HG03439 (cell line): ENCODE data around the gene NPAS3.

Experiments
- ATAC-seq: cut with Tn5 transposase; IDR thresholded peaks from one replicate; pipeline ENCODE4 v1.9.1; 2021; ENCODE audit warnings: mild to moderate bottlenecking, moderate library complexity; ENCODE audit not compliant: unreplicated experiment

Gene NPAS3

DNA sequence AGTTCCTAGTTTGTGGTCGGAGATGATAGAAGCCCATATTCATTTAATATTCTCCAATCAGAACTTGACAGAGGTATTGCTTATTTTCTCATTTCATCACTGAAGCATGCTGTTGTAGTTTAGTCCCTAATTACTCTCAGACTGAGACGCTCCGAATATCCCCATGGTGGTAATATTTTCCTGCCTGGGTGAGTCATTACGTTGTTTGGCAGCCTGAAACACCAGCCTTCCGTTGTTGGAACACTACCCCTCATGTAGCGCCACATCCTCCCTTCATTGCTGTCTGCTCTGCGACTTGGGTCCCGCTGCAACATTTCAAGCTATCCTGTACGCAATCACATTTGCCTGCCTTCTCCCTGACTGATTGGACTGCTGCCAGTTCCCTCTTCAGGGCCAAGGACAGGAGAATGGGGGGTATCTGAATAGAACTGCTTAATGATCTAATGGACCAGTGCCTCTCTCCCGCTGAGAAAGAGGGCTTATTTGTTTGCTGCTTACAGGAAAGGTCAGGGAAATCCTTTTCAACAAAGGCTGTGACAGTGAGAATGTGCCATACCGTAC lies 369.1 kb downstream of the NPAS3 start:
- ATAC-seq = no peak

DNA sequence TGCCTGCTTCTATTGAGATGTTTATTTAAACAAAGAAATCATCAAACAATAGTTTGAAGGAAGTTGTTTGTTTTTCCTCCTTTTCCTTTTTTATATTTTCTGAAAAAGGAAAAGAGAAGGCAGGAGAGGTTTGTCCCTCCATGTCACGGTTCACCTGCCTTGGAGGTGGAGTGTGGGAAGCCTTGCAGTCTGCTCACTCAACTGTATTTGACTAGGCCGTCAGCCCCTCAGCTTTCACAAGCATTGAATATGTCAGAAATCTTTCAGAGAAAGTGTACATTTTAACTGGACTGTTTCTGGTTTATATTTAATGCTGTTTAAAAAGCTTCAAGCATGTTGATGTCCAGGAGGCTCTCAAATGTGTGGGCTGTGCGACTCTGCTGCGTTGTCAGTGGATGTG lies 370.4 kb downstream of the NPAS3 start:
- no peak for ATAC-seq

DNA sequence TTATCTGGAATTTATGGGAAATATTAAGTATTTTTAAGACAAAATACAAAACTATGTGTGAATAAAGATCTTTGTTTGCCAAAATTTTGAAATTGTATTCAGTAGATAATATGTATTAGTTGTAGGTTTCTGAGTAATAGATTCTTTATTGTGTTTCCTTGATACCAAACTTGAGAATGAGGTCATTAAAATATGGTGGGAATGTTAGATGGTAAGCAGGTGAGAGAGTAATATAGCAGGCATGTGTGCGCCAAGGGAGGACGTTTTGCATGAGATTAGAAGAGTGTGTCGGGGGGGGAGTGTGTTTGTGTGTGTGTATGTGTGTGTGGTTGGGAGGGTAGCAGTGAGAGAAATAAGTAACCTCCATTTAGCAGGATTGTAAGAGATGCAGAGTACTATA lies 376.5 kb downstream of the NPAS3 start:
- no peak for ATAC-seq

GRCh38 chr14:33315721-33316120 lies 377.0 kb downstream of the NPAS3 start:
- ATAC-seq = no peak

GRCh38 chr14:33317675-33318074 lies 379.0 kb downstream of the NPAS3 start:
- no peak for ATAC-seq

DNA sequence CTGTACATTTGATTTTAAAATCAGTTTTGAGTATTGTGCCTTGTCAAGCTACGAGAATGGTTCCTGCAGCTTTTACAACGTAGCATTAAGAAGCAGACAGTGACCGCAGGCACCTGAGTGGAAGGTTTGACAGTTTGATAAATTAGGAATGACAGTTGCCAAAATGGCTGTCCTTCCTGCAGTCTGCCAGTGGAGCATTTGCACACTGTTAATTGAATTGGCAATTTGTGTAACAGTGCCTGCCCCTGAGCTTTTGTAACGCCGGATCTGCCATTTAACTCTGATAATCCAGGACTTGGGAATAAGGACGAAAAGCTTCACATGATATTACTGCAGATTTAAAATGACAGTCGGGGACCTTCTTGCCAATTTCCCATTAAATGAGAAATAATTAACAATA lies 385.3 kb downstream of the NPAS3 start:
- no peak for ATAC-seq

- no peak for ATAC-seq
Observed at GRCh38 chr14:33331176-33331949, 392.7 kb downstream of the NPAS3 start.

- ATAC-seq = no peak
Observed at GRCh38 chr14:33332497-33332896, 393.8 kb downstream of the NPAS3 start.

GRCh38 chr14:33335366-33335765 lies 396.7 kb downstream of the NPAS3 start:
- no peak for ATAC-seq

DNA sequence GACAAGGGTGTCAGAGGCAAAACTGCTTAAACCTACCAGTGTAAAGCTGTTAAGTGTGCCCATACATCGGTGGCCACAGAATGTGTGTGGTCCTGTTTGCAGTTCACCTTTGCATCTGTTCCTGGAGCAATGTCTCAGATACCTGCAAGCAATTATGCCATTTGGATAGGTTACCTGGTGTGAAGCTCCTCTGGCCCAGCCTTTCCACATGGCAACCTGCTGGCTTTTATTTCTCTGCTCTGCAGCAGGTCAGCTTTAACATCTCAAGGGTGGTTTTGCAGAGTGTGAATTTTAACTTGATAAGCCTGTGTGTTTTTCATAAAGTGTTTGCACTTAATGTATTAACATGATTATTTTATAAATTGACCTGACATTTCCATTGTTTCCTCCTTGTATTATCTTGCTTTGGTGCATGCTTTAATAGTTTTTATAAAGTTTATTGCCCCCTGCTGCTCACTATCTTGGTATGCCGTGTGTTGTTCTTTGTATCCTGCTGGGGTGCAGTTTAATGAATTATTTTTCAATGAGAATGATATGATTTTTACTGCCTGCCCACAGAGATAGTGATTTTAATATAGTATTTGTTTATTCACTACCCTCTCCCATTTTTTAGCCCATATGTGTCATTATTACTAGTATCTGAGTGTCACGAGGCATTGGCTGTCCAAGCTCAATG lies 403.8 kb downstream of the NPAS3 start:
- ATAC-seq = no peak

GRCh38 chr14:33343016-33343415 lies 404.3 kb downstream of the NPAS3 start:
- ATAC-seq = no peak

- ATAC-seq = no peak
Observed at GRCh38 chr14:33347796-33348195, 409.1 kb downstream of the NPAS3 start.

GRCh38 chr14:33348510-33348909 lies 409.8 kb downstream of the NPAS3 start:
- no peak for ATAC-seq

- ATAC-seq = no peak
Observed at GRCh38 chr14:33349871-33350270, 411.2 kb downstream of the NPAS3 start.

DNA sequence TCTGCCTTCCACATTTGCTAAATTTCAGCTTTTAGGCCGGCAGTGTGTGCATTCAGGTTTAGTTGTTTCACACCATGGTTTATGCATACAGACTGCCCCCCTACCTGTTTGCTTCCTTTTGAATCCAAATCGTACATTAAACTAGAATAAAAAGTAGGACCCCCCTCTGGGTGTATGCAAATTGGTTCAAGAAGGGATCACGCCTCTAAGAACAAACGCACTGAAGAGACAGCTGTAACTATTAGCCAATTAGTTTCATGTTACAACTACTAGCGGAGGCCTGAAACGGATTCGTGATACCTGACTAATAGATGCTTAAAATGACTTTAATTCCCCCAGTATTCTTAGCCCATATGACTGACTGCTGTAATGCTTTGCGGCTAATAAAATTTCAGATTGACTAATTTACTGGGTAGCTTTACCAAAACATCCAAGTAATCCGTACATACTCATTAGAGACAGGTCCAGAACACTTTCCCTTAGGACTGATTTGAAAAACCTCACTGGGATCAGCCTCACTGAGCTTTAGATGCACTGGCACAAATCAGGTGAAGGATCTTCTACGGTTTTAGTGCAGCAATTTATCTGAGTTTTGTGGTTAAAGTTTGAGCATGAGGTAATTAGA lies 411.8 kb downstream of the NPAS3 start:
- no peak for ATAC-seq

- ATAC-seq = no peak
Observed at GRCh38 chr14:33352821-33353220, 414.1 kb downstream of the NPAS3 start.

GRCh38 chr14:33356181-33356580 lies 417.5 kb downstream of the NPAS3 start:
- no peak for ATAC-seq

DNA sequence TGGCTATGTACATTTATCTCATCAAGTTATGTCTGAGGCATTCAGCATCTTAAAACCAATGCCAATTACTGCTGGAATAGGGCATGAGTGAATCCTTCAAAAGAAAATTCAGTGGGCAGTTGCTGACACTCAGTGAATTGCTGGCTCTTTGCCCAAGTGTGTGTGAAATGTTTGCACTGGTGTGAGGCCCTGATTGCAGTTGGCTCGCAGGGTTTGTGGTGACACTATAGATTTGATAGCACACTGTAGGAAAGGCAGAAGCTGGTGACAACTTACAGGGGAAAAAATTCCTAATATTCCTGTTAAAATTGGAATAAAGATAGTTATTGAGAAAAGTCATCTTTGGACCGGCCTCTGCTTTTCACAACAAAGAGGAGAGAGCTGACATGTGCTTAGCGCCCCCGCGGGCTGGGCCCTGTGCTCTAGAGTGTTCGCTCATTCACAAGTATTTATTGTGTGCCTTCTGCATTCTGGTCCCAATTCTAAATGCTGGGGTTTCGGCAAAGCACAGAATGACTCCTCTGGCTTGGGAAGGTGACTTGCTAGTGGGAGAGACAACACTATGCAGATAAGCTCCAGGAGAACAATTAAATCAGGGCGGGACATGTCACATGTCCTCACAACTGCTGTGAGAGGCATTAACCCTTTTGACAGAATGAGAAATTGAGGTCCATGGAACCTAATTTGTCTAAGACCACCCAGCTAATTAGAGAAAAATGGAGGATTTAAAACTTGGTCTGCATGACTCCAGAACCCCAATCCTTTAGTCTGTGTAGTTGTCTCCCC lies 418.7 kb downstream of the NPAS3 start:
- ATAC-seq = no peak

GRCh38 chr14:33359288-33359881 lies 420.7 kb downstream of the NPAS3 start:
- ATAC-seq = no peak

GRCh38 chr14:33362934-33363333 lies 424.3 kb downstream of the NPAS3 start:
- no peak for ATAC-seq

DNA sequence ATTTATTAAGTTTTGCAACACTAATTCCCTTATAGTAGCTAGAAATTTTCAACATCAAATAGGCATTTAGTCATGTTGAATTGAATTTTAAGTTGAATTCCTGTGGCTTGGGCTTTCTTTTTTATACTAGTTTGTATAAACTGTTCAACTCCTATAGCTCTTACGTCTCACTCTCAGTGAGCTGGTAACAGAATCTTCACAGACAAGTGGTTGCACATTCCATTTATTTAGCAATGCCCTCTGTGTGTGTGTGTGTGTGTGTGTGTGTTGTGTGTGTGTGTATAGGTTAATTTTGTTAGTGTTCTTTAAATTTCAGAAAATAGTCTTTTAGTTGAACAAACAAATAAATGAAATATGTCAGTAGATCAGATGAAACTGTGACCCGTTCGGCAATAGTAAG lies 425.0 kb downstream of the NPAS3 start:
- no peak for ATAC-seq
